ENCODE measurements around the gene ENDOD1.
"Not testable (repeated sequence)": the region's sequence is repeated elsewhere in the genome, so short reads cannot be mapped to it uniquely, and the experiment has no call there.

The ENDOD1 gene, protein sequence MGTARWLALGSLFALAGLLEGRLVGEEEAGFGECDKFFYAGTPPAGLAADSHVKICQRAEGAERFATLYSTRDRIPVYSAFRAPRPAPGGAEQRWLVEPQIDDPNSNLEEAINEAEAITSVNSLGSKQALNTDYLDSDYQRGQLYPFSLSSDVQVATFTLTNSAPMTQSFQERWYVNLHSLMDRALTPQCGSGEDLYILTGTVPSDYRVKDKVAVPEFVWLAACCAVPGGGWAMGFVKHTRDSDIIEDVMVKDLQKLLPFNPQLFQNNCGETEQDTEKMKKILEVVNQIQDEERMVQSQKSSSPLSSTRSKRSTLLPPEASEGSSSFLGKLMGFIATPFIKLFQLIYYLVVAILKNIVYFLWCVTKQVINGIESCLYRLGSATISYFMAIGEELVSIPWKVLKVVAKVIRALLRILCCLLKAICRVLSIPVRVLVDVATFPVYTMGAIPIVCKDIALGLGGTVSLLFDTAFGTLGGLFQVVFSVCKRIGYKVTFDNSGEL

GRCh38 chr11:95089620-95090542, at the start of gene ENDOD1:
ENDOD1 (plus strand) TSS chr11:95089846; CDS start chr11:95089928, 82 bp downstream.
- peak; percentile 81 for DNase-seq

- no peak for DNase-seq
Observed at GRCh38 chr11:95042239-95042638, 47.4 kb upstream of the ENDOD1 start.

GRCh38 chr11:95042906-95043305, 46.7 kb upstream of the ENDOD1 start:
- DNase-seq = no peak

- DNase-seq = no peak
Observed at GRCh38 chr11:95044010-95044409, 45.6 kb upstream of the ENDOD1 start.

- no peak for DNase-seq
Observed at GRCh38 chr11:95045812-95046211, 43.8 kb upstream of the ENDOD1 start.

GRCh38 chr11:95049122-95049521, 40.5 kb upstream of the ENDOD1 start, which contains the start of gene KDM4F:
KDM4F (plus strand) TSS chr11:95049422.
- not testable (repeated sequence) for DNase-seq

DNA sequence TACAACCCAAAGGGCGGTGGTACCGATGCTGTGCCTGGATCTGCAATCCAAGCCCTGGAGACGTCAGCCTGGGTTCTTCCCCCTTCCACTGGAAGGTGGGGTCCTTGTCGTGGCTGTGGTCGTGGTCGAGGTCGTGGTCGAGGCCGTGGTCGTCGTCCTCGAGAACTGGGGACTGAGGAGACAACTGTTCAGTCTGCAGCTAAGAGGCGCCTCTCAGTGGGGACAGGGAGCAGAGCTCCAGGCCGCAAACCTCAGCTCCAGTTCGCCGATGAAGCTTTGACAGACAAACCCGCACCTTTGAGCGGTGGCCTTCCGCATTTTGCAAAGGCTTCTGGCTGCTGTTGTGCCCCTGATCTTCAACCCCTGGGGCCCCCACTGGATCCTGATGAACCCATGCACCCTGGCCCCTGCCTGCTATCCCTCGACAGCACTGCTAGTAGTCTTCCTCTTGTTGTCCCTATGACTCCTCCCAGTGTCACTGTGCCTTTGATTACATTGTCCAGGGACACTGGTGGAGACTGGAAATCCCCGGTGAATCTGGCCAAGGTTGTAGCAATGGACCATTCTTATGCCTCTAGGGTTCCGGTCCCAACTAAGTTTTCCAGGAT, 38.9 kb upstream of the ENDOD1 start:
- DNase-seq = no peak

GRCh38 chr11:95054356-95054755, 35.3 kb upstream of the ENDOD1 start:
- no peak for DNase-seq

- DNase-seq = no peak
Observed at GRCh38 chr11:95055283-95055897, 34.3 kb upstream of the ENDOD1 start.

GRCh38 chr11:95057959-95058358, 31.7 kb upstream of the ENDOD1 start:
- DNase-seq = no peak

- DNase-seq = no peak
Observed at GRCh38 chr11:95058621-95059020, 31.0 kb upstream of the ENDOD1 start.

DNA sequence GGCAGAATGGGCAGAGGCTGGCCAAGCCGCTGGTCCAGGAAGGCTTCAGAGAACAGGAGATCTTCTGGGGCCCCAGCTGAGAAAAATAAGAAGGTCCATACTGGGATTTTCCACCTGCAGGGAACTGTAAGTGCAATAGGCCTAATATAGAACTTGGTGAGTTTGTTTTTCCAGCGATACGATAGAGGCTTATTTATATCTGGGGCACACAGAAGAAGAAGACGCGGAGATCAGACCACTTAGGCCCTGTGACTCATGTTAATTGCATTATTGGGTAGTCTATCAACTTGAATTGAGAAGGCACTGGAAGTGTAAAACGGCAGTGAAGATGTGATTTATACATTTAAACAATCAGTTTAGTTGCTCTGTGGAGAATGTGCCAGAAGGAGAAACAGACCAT, 30.6 kb upstream of the ENDOD1 start:
- no peak for DNase-seq

DNA sequence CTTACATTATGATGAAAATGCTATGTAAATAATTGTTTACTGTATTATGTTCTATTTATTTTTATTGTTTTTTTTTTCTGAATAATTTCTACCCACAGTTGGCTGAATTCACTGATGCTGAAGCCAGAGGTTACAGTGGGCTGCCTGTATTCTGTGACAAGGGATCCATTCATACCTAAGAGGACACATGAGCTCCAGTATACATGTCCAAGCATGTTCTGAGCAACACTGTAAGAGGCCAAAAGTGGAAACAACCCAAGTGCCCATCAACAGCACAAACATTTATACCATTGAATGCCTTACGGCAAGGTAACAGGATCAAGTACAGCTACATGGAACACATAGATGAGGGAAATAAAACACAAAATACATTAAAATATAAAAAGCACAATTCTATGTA, 24.3 kb upstream of the ENDOD1 start:
- DNase-seq = no peak

- no peak for DNase-seq
Observed at GRCh38 chr11:95066716-95067038, 23.0 kb upstream of the ENDOD1 start, which contains the start of gene SRSF8. SRSF8 (plus strand) TSS chr11:95066919; CDS start chr11:95067227, 308 bp downstream.

DNA sequence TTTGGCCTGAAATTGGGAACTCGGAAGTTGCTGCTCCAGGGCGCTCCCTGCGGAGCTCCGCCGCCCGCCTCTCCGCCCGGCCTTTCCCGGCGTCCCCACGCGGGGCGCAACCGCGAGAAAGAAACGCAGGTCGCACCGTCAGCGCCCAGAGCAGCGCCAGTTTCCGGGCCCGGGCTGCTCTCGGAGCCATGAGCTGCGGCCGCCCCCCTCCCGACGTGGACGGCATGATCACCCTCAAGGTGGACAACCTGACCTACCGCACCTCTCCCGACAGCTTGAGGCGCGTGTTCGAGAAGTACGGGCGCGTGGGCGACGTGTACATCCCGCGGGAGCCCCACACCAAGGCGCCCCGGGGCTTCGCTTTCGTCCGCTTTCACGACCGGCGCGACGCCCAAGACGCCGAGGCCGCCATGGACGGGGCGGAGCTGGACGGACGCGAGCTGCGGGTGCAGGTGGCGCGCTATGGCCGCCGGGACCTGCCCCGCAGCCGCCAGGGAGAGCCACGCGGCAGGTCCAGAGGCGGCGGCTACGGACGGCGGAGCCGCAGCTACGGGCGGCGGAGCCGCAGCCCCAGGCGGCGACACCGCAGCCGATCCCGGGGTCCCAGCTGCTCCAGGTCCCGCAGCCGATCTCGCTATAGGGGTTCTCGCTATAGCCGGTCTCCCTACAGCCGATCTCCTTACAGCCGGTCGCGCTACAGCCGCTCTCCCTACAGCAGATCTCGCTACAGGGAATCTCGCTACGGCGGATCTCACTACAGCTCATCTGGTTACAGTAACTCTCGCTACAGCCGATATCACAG, 22.4 kb upstream of the ENDOD1 start:
- peak; percentile 69 for DNase-seq

- DNase-seq = no peak
Observed at GRCh38 chr11:95067841-95068219, 21.8 kb upstream of the ENDOD1 start.

GRCh38 chr11:95068549-95068948, 21.1 kb upstream of the ENDOD1 start:
- DNase-seq = peak; percentile 42

GRCh38 chr11:95070471-95070870, 19.2 kb upstream of the ENDOD1 start:
- DNase-seq = no peak

DNA sequence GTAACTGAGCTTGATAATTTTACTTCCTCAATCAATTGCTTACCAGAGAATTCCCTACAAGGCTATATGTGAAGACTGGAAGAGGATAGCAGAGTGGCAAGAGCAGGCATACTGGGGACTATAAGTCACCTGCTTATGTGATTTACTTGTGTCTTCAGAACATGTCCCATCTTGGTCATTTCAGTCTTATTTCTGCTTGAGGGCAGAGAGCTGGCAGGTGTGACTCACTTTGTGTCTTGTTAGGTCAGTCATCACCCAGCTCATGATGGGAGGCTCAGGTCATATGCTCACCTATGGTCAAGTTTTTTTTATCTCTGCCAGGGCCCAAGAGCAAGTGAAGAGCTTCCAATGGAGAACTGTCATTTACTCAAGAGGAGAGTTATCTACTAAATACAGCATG, 16.7 kb upstream of the ENDOD1 start:
- DNase-seq = no peak

GRCh38 chr11:95074792-95075563, 14.7 kb upstream of the ENDOD1 start:
- no peak for DNase-seq

GRCh38 chr11:95076416-95076815, 13.2 kb upstream of the ENDOD1 start:
- DNase-seq = no peak

Measured in stimulated activated CD4-positive, alpha-beta T cell treated with anti-CD3 and anti-CD28 coated beads, Interleukin-12 subunit alpha, Interleukin-12 subunit beta, amount 100 ng/mL, for 4 hours (primary cell).